Gastrocnemius medialis (tissue), 4 donors: ENCODE results near the gene SETD4. TPM values are rescaled to one million over a fixed set of nuclear protein-coding genes. Genes with fewer than 3 reads are reported as not detected.

Source experiments
- ATAC-seq, 2 donors: fragments of 150-250 bp; one replicate each; pipeline ENCODE4 v1.9.1; 2016
- DNase-seq, 2 donors: peaks; one replicate each; pipeline ENCODE4 v3.0.0-alpha.2; 2019
- H3K27ac ChIP-seq, 4 donors: fragments of 200-600 bp; sonication (generic); 1 replicate in 1 of 4; 2 replicates in 3 of 4; pipeline ENCODE4 v1.5.1; 2016 to 2018; ENCODE audit warnings: mild to moderate bottlenecking in 2 of 4, moderate library complexity in 1 of 4
- H3K27me3 ChIP-seq, 3 donors: fragments of 200-600 bp; sonication (generic) in 2 of 3; 1 replicate in 1 of 3; 2 replicates in 2 of 3; pipeline versions ENCODE4 v1.5.1 to v1.6.0; 2016 to 2019; ENCODE audit warnings: mild to moderate bottlenecking in 1 of 3, moderate library complexity in 1 of 3
- H3K36me3 ChIP-seq, 2 donors: fragments of 200-600 bp; sonication (generic) in 1 of 2; one replicate each; pipeline ENCODE4 v1.5.1; 2017 to 2018
- H3K4me1 ChIP-seq, 2 donors: fragments of 200-600 bp; sonication (generic) in 1 of 2; one replicate each; pipeline ENCODE4 v1.5.1; 2016 to 2017; ENCODE audit warnings: mild to moderate bottlenecking in 2 of 2
- H3K4me3 ChIP-seq, 4 donors: fragments of 200-600 bp; sonication (generic) in 3 of 4; 1 replicate in 1 of 4; 2 replicates in 3 of 4; pipeline ENCODE4 v1.5.1; 2016 to 2019; ENCODE audit warnings: mild to moderate bottlenecking in 2 of 4
- H3K9me3 ChIP-seq, 3 donors: fragments of 200-600 bp; sonication (generic) in 2 of 3; 1 replicate in 1 of 3; 2 replicates in 2 of 3; pipeline ENCODE4 v1.5.1; 2016 to 2019
- POLR2A ChIP-seq, 2 donors: fragments of 450-650 bp; IDR thresholded peaks; one replicate each; pipeline ENCODE4 v1.6.1; 2017; ENCODE audit warnings: antibody characterized with exemption in 2 of 2, mild to moderate bottlenecking in 2 of 2, moderate library complexity in 2 of 2
- in situ Hi-C, 4 donors: fragments of 200-750 bp; cut with MboI; loops; one replicate each; pipeline versions ENCODE4 v1.15.0 to v1.8.0; 2017; ENCODE audit warnings: low sequenced_read_pairs in 4 of 4
- intact Hi-C: fragments of 100-400 bp; cut with DNase I; formaldehyde crosslinking; loops from one replicate; pipeline ENCODE4 v1.15.1; 2023; ENCODE audit warnings: low total_unique reads
- total RNA-seq, 4 donors: library from RNA; depleted of rRNA; stranded (reverse); fragments of >200 nt; gene quantifications; one replicate each; pipeline versions ENCODE4 v1.1.0 to v1.2.3, GENCODE V29; 2016
- TF ChIP-seq, protein P1 (sequence below), 5 experiments: fragments of 450-650 bp in 3 of 5; fragments of 200-600 bp in 2 of 5; sonication (generic) in 2 of 5; IDR thresholded peaks in 4 of 5; conservative IDR thresholded peaks in 1 of 5; 1 replicate in 4 of 5; 2 replicates in 1 of 5; pipeline ENCODE4 v1.5.1; 2016 to 2019; ENCODE audit warnings: antibody characterized with exemption in 5 of 5, mild to moderate bottlenecking in 3 of 5, moderate library complexity in 3 of 5

SETD4 gene
- total RNA-seq, 4 donors from 2014 or later = 5.9 to 21.7 (median 16.7) TPM

DNA sequence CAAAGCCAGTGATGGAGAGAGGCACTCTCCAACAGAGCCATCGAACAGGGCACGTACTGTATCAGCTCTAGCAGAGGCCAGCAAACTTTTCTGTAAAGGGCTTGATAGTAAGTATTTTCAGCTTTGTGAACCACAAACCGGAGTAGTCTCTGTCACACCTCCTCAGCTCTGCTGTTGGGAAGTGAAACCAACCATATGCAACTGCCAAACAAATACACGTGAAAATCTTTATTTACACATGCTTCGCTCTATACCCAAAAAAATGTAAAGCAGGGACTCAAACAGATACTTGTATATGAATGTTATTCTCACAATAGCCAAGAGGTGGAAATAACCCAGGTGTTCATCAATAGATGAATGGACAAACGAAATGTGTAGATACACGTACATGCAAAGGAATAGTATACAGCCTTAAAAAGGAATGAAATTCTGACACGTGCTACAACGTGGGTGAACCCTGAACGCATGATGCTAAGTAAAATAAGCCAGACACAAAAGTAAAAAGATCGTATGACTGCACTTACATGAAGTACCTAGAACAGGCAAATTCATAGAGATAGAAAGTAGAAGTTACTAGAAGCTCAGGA lies 39.0 kb downstream of the SETD4 start:
- ATAC-seq (no peak), DNase-seq (no peak)
- Histone ChIP-seq H3K4me1 (no peaks in the 10 kb centered on the region), H3K4me3 (no peak overlapping the region), H3K27ac (no peak overlapping the region), H3K27me3 (no peaks in the 10 kb centered on the region), H3K9me3 (no peaks in the 10 kb centered on the region), H3K36me3 (no peaks in the 10 kb centered on the region)
- in situ Hi-C loops (no loop called here), intact Hi-C loops (no loop called here)
- no peak for TF ChIP-seq POLR2A (IDR thresholded peaks at IDR 0.05)
- TF ChIP-seq, protein P1, sequence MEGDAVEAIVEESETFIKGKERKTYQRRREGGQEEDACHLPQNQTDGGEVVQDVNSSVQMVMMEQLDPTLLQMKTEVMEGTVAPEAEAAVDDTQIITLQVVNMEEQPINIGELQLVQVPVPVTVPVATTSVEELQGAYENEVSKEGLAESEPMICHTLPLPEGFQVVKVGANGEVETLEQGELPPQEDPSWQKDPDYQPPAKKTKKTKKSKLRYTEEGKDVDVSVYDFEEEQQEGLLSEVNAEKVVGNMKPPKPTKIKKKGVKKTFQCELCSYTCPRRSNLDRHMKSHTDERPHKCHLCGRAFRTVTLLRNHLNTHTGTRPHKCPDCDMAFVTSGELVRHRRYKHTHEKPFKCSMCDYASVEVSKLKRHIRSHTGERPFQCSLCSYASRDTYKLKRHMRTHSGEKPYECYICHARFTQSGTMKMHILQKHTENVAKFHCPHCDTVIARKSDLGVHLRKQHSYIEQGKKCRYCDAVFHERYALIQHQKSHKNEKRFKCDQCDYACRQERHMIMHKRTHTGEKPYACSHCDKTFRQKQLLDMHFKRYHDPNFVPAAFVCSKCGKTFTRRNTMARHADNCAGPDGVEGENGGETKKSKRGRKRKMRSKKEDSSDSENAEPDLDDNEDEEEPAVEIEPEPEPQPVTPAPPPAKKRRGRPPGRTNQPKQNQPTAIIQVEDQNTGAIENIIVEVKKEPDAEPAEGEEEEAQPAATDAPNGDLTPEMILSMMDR (IDR thresholded peaks at IDR 0.05 in 4 of 5, conservative IDR thresholded peaks at IDR 0.05 in 1 of 5) = no peak

DNA sequence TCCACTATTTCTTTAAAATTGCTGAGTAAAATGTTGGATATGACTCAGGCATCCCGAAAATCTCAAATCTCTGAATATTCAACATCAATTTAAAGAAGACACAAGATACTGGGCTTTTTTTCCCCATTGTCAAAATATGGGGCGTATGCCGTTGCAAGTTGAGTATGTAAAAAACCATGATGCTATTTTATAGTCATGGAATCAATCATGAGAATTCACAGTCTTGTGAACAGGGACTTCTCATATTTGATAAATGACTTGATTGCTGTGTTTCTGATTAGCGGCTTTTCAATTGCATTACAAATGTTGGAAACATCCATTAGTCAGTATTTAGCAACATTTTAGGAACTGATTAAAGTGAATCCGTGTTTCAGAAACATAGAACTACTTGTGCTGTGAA lies 45.3 kb downstream of the SETD4 start:
- Histone ChIP-seq H3K9me3 (no peaks in the 10 kb centered on the region), H3K4me1 (peaks cover 0 to 7% of the 10 kb centered on the region in 2 donors), H3K4me3 (no peak overlapping the region), H3K27ac (no peak overlapping the region), H3K36me3 (no peaks in the 10 kb centered on the region), H3K27me3 (no peaks in the 10 kb centered on the region)
- intact Hi-C loops (no loop called here), in situ Hi-C loops (no loop called here)
- DNase-seq = no peak
- no peak for TF ChIP-seq POLR2A (IDR thresholded peaks at IDR 0.05)
- TF ChIP-seq, protein P1 (IDR thresholded peaks at IDR 0.05 in 4 of 5, conservative IDR thresholded peaks at IDR 0.05 in 1 of 5) = no peak
- no peak for ATAC-seq

DNA sequence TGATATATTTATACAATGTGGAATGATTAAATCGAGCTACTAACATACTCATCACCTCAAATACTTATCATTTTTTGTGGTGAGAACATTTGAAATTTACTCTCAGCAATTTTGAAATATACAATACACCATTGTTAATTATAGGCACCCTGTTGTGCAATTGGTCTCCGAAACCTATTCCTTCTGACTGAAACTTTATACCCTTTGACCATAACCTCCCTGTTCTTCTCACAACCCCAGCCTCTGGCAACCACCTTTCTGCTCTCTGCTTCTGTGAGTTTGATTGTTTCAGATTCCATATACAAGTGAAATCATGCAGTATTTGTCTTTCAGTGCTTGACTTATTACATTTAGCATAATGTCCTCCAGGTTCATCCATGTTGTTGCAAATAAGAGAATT lies 49.5 kb downstream of the SETD4 start:
- TF ChIP-seq, protein P1 (IDR thresholded peaks at IDR 0.05 in 4 of 5, conservative IDR thresholded peaks at IDR 0.05 in 1 of 5) = no peak
- no peak for TF ChIP-seq POLR2A (IDR thresholded peaks at IDR 0.05)
- no peak overlapping the region for H3K4me3 ChIP-seq
- in situ Hi-C loops (no loop called here), intact Hi-C loops (no loop called here)
- H3K4me1 ChIP-seq = peaks cover 0 to 7% of the 10 kb centered on the region in 2 donors
- DNase-seq (no peak), ATAC-seq (peak; percentile 82 to 84)
- H3K27me3 ChIP-seq = no peaks in the 10 kb centered on the region
- no peaks in the 10 kb centered on the region for H3K9me3 ChIP-seq
- H3K27ac ChIP-seq = no peak overlapping the region
- no peaks in the 10 kb centered on the region for H3K36me3 ChIP-seq

DNA sequence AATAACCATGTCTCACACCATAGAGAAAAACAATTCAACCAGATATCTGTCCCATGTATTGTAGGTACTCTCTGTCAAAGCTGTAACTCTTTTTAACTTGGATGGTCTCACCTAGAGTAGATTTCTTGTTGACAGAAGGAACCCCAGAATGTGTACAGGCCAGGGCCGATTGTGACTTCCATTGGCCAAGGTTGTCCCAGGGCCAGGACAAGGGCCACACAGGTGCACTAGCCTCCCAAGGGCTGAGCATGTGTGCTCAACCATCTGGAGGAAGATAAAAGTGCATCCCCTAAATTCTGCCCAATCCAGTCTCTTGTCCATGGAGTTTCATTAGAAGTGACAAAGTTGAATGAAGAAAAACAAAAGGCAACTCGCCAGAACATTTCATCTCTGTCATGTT lies 51.8 kb downstream of the SETD4 start:
- Histone ChIP-seq H3K27ac (no peak overlapping the region), H3K36me3 (no peaks in the 10 kb centered on the region), H3K27me3 (no peaks in the 10 kb centered on the region), H3K4me3 (no peak overlapping the region), H3K9me3 (no peaks in the 10 kb centered on the region), H3K4me1 (peaks cover 0 to 7% of the 10 kb centered on the region in 2 donors)
- no peak for ATAC-seq
- TF ChIP-seq, protein P1 (IDR thresholded peaks at IDR 0.05 in 4 of 5, conservative IDR thresholded peaks at IDR 0.05 in 1 of 5) = no peak
- TF ChIP-seq POLR2A (IDR thresholded peaks at IDR 0.05) = no peak
- intact Hi-C loops = no loop called here
- no peak for DNase-seq
- in situ Hi-C loops = no loop called here

DNA sequence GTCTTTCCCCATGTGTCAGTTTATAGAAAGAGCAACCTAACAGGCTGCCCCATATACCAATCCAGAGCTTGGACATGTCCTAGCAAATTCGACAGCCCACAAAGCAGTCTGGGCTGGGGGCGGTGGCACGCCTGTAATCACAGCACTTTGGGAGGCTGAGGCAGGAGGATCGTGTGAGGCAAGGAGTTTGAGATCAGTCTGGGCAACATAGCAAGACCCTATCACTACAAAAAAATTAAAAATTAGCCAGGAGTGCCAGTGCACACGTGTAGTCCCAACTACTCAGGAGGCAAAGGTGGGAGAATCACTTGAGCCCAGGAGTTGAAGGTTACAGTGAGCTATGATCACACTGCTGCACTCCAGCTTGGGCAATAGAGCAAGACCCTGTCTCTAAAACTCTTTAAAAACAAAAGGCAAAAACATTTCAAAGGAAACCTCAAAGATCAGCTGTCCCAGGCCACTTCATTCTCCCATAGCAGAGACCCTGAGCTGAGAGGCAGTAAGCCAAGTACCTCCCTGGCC lies 54.4 kb downstream of the SETD4 start:
- H3K27ac ChIP-seq = no peak overlapping the region
- no peak overlapping the region for H3K4me3 ChIP-seq
- ATAC-seq (no peak), DNase-seq (no peak)
- in situ Hi-C loops (no loop called here), intact Hi-C loops (no loop called here)
- H3K4me1 ChIP-seq = peaks cover 0 to 6% of the 10 kb centered on the region in 2 donors
- TF ChIP-seq POLR2A (IDR thresholded peaks at IDR 0.05) = no peak
- TF ChIP-seq, protein P1 (IDR thresholded peaks at IDR 0.05 in 4 of 5, conservative IDR thresholded peaks at IDR 0.05 in 1 of 5) = no peak
- H3K36me3 ChIP-seq = no peaks in the 10 kb centered on the region
- H3K9me3 ChIP-seq = no peaks in the 10 kb centered on the region
- no peaks in the 10 kb centered on the region for H3K27me3 ChIP-seq
